ENCODE measurements around the gene SPAG9. TPM values are rescaled to one million over a fixed set of nuclear protein-coding genes. Genes with fewer than 3 reads are reported as not detected.

Gene SPAG9
- total and polyA plus RNA-seq, 2 of the 8 experiments (the other 6 are each of a cell fraction or from before 2014, with no cell fraction given), result 9.8 to 63.8 TPM

- no peaks in the 10 kb centered on the region for H3K79me1 ChIP-seq (ENCODE audit: low read depth, low read length)
- H3K79me2 ChIP-seq (ENCODE audit: control insufficient read depth in 1 of 2, insufficient read depth in 2 of 2, low read length in 2 of 2), result no peaks in the 10 kb centered on the region
- no peak overlapping the region for H2AK5ac ChIP-seq (ENCODE audit: low read depth, low read length)
- no peak overlapping the region for H2BK15ac ChIP-seq (ENCODE audit: low read length)
- H3K56ac ChIP-seq (replicated peaks; ENCODE audit: insufficient read length, low read depth, low read length), result no peak overlapping the region
- H3K4me1 ChIP-seq (replicated peaks in 1 of 4; ENCODE audit: control insufficient read depth in 3 of 4, insufficient read depth in 4 of 4, low read length in 3 of 4), result no peaks in the 10 kb centered on the region
- H3K23ac ChIP-seq (ENCODE audit: insufficient read length), result no peak overlapping the region
- H4K8ac ChIP-seq (ENCODE audit: extremely low read depth, insufficient read depth, low read length), result no peak overlapping the region
- no peak overlapping the region for H3K14ac ChIP-seq (ENCODE audit: insufficient read length)
- H2BK12ac ChIP-seq (ENCODE audit: low read depth, low read length), result no peak overlapping the region
- TF ChIP-seq RNF2 (IDR thresholded peaks at IDR 0.05; ENCODE audit: borderline replicate concordance, low read depth, low read length, missing control alignments, poor library complexity, severe bottlenecking) (no peak), HDAC6 (IDR thresholded peaks at IDR 0.05; ENCODE audit: low read depth, low read length) (no peak), KDM1A (IDR thresholded peaks at IDR 0.05; ENCODE audit: borderline replicate concordance, low read length) (no peak), MAFK (IDR thresholded peaks at IDR 0.05; ENCODE audit: low read depth, low read length) (no peak)
- no peaks in the 10 kb centered on the region for H3K27me3 ChIP-seq (replicated peaks in 1 of 4; ENCODE audit: control insufficient read depth in 3 of 4, extremely low read depth in 1 of 4, insufficient read depth in 3 of 4, low read length in 3 of 4)
- H4K91ac ChIP-seq (replicated peaks; ENCODE audit: insufficient read length, low read length), result no peak overlapping the region
- no peaks in the 10 kb centered on the region for H3K23me2 ChIP-seq (ENCODE audit: low read depth, low read length)
- WGBS, 2 experiments (ENCODE audit: extremely low coverage in 1 of 2, insufficient coverage in 1 of 2, insufficient read length in 1 of 2, insufficient replicate concordance in 2 of 2, low coverage in 1 of 2, low lambda C conversion rate in 2 of 2, missing lambda C conversion rate in 1 of 2), result 89% methylated on average over 4 of the region's 4 CpGs; no CpG with 5 or more reads in 1 of the 2 experiments
- H2BK5ac ChIP-seq (ENCODE audit: low read depth, low read length), result no peak overlapping the region
- no peak overlapping the region for H3K4me3 ChIP-seq (ENCODE audit: extremely low read depth in 1 of 4, insufficient read depth in 2 of 4, low read depth in 3 of 4, low read length in 4 of 4)
- no peak overlapping the region for H2AFZ ChIP-seq (ENCODE audit: low read length)
- ChIA-PET CTCF (ENCODE audit: partially characterized antibody) (interaction anchor here (3.2 kb wide), 1 partner anchor 11 kb away, joined by 23 read pairs; no protein-coding TSS in a partner anchor), POLR2A (ENCODE audit: partially characterized antibody) (interaction anchor here (0.6 kb wide), 1 partner anchor 82 kb away, joined by 3 read pairs; no protein-coding TSS in a partner anchor)
- H3K4me2 ChIP-seq (ENCODE audit: insufficient read depth in 1 of 2, low read depth in 2 of 2, low read length in 2 of 2), result no peak overlapping the region
- H4K5ac ChIP-seq (ENCODE audit: insufficient read length, low read depth, low read length), result no peak overlapping the region
- FAIRE-seq (no peak), DNase-seq (ENCODE audit: low read depth in 1 of 2, low spot score in 2 of 2) (no peak)
- peaks cover 2 to 12% (median 3%) of the 10 kb centered on the region in 4 experiments; a peak in 2 of 8 replicates for H3K36me3 ChIP-seq (ENCODE audit: control insufficient read depth in 2 of 4, insufficient read depth in 4 of 4, low read length in 3 of 4)
- H2BK120ac ChIP-seq (replicated peaks; ENCODE audit: low read depth, low read length), result no peak overlapping the region
- no peak overlapping the region for H3K18ac ChIP-seq (ENCODE audit: extremely low read depth, low read length)
- H3K9ac ChIP-seq (replicated peaks in 1 of 4; ENCODE audit: extremely low read depth in 1 of 4, low read depth in 3 of 4, low read length in 3 of 4), result no peak overlapping the region
- no peak overlapping the region for H3K4ac ChIP-seq (replicated peaks; ENCODE audit: insufficient read length, low read depth, low read length)
- no peaks in the 10 kb centered on the region for H4K20me1 ChIP-seq (replicated peaks in 1 of 2; ENCODE audit: control insufficient read depth in 1 of 2, insufficient read depth in 2 of 2, low read length in 2 of 2)
- H2BK20ac ChIP-seq (ENCODE audit: low read length), result no peak overlapping the region
- no peak overlapping the region for H3K27ac ChIP-seq (ENCODE audit: low read depth, low read length)
- H3K9me3 ChIP-seq (ENCODE audit: insufficient read depth in 2 of 2, low read depth in 1 of 2, low read length in 1 of 2), result no peaks in the 10 kb centered on the region
Observed at GRCh38 chr17:51012538-51012937, 108.1 kb downstream of the SPAG9 start.

All from H1 (cell line).